K562 (cell line): ENCODE data around the gene RPL3. TPM values are rescaled to one million over a fixed set of nuclear protein-coding genes. Genes with fewer than 3 reads are reported as not detected.

Experiments
- BRCA1 ChIP-seq, 2 experiments: fragments of 450-650 bp in 1 of 2; sonication (generic) in 1 of 2; formaldehyde crosslinking in 1 of 2; IDR thresholded peaks; 2 replicates each; pipeline versions ENCODE4 v1.5.0 to v1.6.1; 2017 to 2020; ENCODE audit warnings: mild to moderate bottlenecking in 1 of 2, missing genetic modification reagents in 1 of 2
- DMBX1 ChIP-seq: fragments of 250-450 bp; sonication (Bioruptor Pico); IDR thresholded peaks from 2 replicates; pipeline ENCODE4 v1.8.0; 2022; ENCODE audit warnings: inconsistent platforms, mild to moderate bottlenecking, moderate library complexity, borderline replicate concordance
- DPF2 ChIP-seq: fragments of 450-650 bp; IDR thresholded peaks from 2 replicates; pipeline ENCODE4 v1.6.1; 2016
- GATAD2B ChIP-seq: fragments of 450-650 bp; IDR thresholded peaks from 2 replicates; pipeline ENCODE4 v1.6.1; 2017; ENCODE audit warnings: mild to moderate bottlenecking, borderline replicate concordance
- HINFP ChIP-seq: fragments of 450-650 bp; conservative IDR thresholded peaks from 2 replicates; pipeline ENCODE4 v1.6.1; 2016; ENCODE audit warnings: missing genetic modification characterization, low read depth, mild to moderate bottlenecking, control low read depth, missing compliant biosample characterization
- HNRNPH1 ChIP-seq: fragments of 200-400 bp; formaldehyde crosslinking; optimal IDR thresholded peaks from 2 replicates; pipeline ENCODE3; 2017; ENCODE audit warnings: low read depth, mild to moderate bottlenecking, low read length, moderate library complexity
- MEF2A ChIP-seq: IDR thresholded peaks from 2 replicates; pipeline ENCODE4 v1.6.1; 2011; ENCODE audit warnings: low read depth, mild to moderate bottlenecking, low read length, moderate library complexity; ENCODE audit not compliant: control insufficient read depth
- NFIX ChIP-seq: fragments of 250-450 bp; sonication (Bioruptor Pico); IDR thresholded peaks from 2 replicates; pipeline ENCODE4 v1.4.0; 2020; ENCODE audit warnings: low read depth, mild to moderate bottlenecking, moderate library complexity
- PCBP2 ChIP-seq: fragments of 200-400 bp; formaldehyde crosslinking; IDR thresholded peaks from 2 replicates; pipeline ENCODE4 v1.6.1; 2018; ENCODE audit warnings: low read length, low read depth, mild to moderate bottlenecking, moderate library complexity; ENCODE audit not compliant: poor library complexity, severe bottlenecking
- PHB ChIP-seq: fragments of 250-450 bp; sonication (Bioruptor Pico); IDR thresholded peaks from 2 replicates; pipeline ENCODE4 v1.5.0; 2021
- PKNOX1 ChIP-seq: fragments of 450-650 bp; IDR thresholded peaks from 2 replicates; pipeline ENCODE4 v1.6.1; 2016
- POLR2G ChIP-seq: fragments of 200-400 bp; formaldehyde crosslinking; IDR thresholded peaks from 2 replicates; pipeline ENCODE4 v1.6.1; 2017; ENCODE audit warnings: low read depth, mild to moderate bottlenecking, antibody characterized with exemption, low read length, moderate library complexity
- RHOXF2B ChIP-seq: fragments of 250-450 bp; sonication (Bioruptor Pico); conservative IDR thresholded peaks from 2 replicates; pipeline ENCODE4 v1.5.1; 2021
- SIX5 ChIP-seq, 2 experiments: IDR thresholded peaks; 2 replicates each; pipeline ENCODE4 v1.6.1; 2011; ENCODE audit warnings: low read length in 2 of 2, borderline replicate concordance in 1 of 2, low read depth in 1 of 2, mild to moderate bottlenecking in 1 of 2, moderate library complexity in 1 of 2; ENCODE audit not compliant: insufficient read depth in 1 of 2
- SNRNP70 ChIP-seq: fragments of 200-400 bp; formaldehyde crosslinking; optimal IDR thresholded peaks from 2 replicates; pipeline ENCODE3; 2017; ENCODE audit warnings: low read depth, low read length
- STAT5A ChIP-seq: IDR thresholded peaks from 2 replicates; pipeline ENCODE4 v1.6.1; 2012; ENCODE audit warnings: low read length, inconsistent platforms, borderline replicate concordance
- TCFL5 ChIP-seq: fragments of 250-450 bp; sonication (Bioruptor Pico); conservative IDR thresholded peaks from 2 replicates; pipeline ENCODE4 v1.6.1; 2021; ENCODE audit warnings: mild to moderate bottlenecking, moderate library complexity, matching md5 sums
- TRIM24 ChIP-seq, 2 experiments: fragments of 450-650 bp; IDR thresholded peaks; 2 replicates each; pipeline ENCODE4 v1.6.1; 2016
- TSC22D4 ChIP-seq: fragments of 450-650 bp; IDR thresholded peaks from 2 replicates; pipeline ENCODE4 v1.6.1; 2016; ENCODE audit warnings: missing genetic modification characterization, missing biosample characterization, control low read depth
- U2AF2 ChIP-seq: fragments of 200-400 bp; formaldehyde crosslinking; optimal IDR thresholded peaks from 2 replicates; pipeline ENCODE3; 2017; ENCODE audit warnings: low read depth, mild to moderate bottlenecking, low read length
- ZBTB12 ChIP-seq: fragments of 250-450 bp; sonication (Bioruptor Pico); IDR thresholded peaks from 2 replicates; pipeline ENCODE4 v1.4.0; 2020
- ZNF23 ChIP-seq: fragments of 250-450 bp; sonication (Bioruptor Pico); IDR thresholded peaks from 2 replicates; pipeline ENCODE4 v1.4.0; 2020; ENCODE audit warnings: mild to moderate bottlenecking
- ZNF280B ChIP-seq: fragments of 250-450 bp; sonication (Bioruptor Pico); IDR thresholded peaks from 2 replicates; pipeline ENCODE4 v1.5.1; 2021; ENCODE audit warnings: mild to moderate bottlenecking
- polyA plus RNA-seq, 8 experiments: library from polyadenylated mRNA; depleted of rRNA in 4 of 8; stranded (reverse) in 5 of 8; unstranded in 3 of 8; fragments of >200 nt; fragmentation: Nextera tagmentation in 2 of 8; fragmentation: Illumina TruSeq in 1 of 8; extraction: Ambion mirVana in 2 of 8; extraction: Trizol in 1 of 8; gene quantifications; 2 replicates each; pipeline versions ENCODE4 v1.2.1 to v1.2.3, GENCODE V29; 2011 to 2014; ENCODE audit warnings: inconsistent platforms in 1 of 8, missing spikeins in 1 of 8
- total RNA-seq, 7 experiments: library from RNA; depleted of rRNA in 6 of 7; stranded (reverse); fragments of >200 nt in 6 of 7; fragmentation: Illumina TruSeq in 2 of 7; extraction: Trizol in 2 of 7; gene quantifications; 2 replicates each; pipeline versions ENCODE4 v1.2.1 to v1.2.3, GENCODE V29; 2011 to 2021; ENCODE audit warnings: low replicate concordance in 1 of 7

RPL3 gene
- total and polyA plus RNA-seq, 9 of the 15 experiments (the other 6 are each of a cell fraction or from before 2014, with no cell fraction given): 1,624 to 4,066 (median 2,565) TPM

- TF ChIP-seq DMBX1 (peak; percentile 41; the same call in 1 of the 2 replicates), ZNF280B (CRISPR knock-in tag) (no peak), PHB (CRISPR knock-in tag) (no peak), TCFL5 (CRISPR knock-in tag) (no peak), GATAD2B (no peak), SIX5 (IDR thresholded peaks at IDR 0.05; ENCODE audit: borderline replicate concordance in 1 of 2, insufficient read depth in 1 of 2, low read depth in 1 of 2, low read length in 2 of 2) (no peak), RHOXF2B (no peak), U2AF2 (no peak), POLR2G (peak; percentile 70), BRCA1 (IDR thresholded peaks at IDR 0.05) (no peak), BRCA1 (CRISPR knock-in tag; IDR thresholded peaks at IDR 0.05) (no peak), HNRNPH1 (no peak), SNRNP70 (no peak), NFIX (CRISPR knock-in tag) (no peak), ZNF23 (CRISPR knock-in tag) (no peak), TRIM24 (IDR thresholded peaks at IDR 0.05) (no peak), PCBP2 (no peak), STAT5A (no peak), ZBTB12 (CRISPR knock-in tag) (no peak), DPF2 (peak; percentile 48; the same call in 1 of the 2 replicates), PKNOX1 (no peak), HINFP (tag) (no peak), TSC22D4 (no peak), MEF2A (no peak)
Observed at GRCh38 chr22:39292561-39293074, 26.8 kb downstream of the RPL3 start (continued).
